Measurements from ENCODE around the gene POMT2.

DNA sequence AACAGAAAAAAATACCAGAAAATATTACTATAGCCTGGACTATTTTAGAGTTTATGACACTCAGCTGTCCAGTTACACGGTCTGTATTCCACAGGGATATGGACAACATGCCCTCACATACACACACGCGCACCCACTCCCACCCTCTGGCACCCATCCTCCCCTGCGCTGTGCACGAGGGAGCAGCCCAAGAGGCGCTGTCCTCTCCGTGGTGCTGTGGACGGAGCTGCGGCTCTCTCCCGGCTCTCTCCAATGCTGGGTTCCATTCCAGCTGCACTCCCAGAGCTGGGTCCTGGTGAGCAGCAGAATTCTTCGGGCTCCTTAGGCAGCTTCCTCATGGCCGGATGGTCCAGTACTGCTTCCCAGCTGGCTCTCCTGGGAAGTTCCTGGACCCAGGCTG is 43.7 kb downstream of the POMT2 start:
- TF ChIP-seq FOXK2 (IDR thresholded peaks at IDR 0.05) (no peak), SUZ12 (IDR thresholded peaks at IDR 0.05) (no peak), ELF4 (IDR thresholded peaks at IDR 0.05) (no peak)

Data from HEK293T (cell line).